Astrocyte of the spinal cord (primary cell): ENCODE data around the gene FRMD3.

Experiments used
- DNase-seq: peaks from one replicate; pipeline ENCODE4 v3.0.0; 2011; ENCODE audit warnings: low read depth, low spot score
- H3K4me3 ChIP-seq: 2 replicates; pipeline ENCODE4 v1.5.1; 2011; ENCODE audit warnings: low read depth, mild to moderate bottlenecking, low read length, moderate library complexity
- CTCF ChIP-seq: IDR thresholded peaks from 2 replicates; pipeline ENCODE4 v1.5.1; 2012; ENCODE audit warnings: low read depth, mild to moderate bottlenecking, low read length, inconsistent platforms
- in situ Hi-C: cut with HindIII; loops from 2 replicates; pipeline ENCODE4 v1.10.0; 2017; ENCODE audit warnings: low sequenced_read_pairs

FRMD3 gene

DNA sequence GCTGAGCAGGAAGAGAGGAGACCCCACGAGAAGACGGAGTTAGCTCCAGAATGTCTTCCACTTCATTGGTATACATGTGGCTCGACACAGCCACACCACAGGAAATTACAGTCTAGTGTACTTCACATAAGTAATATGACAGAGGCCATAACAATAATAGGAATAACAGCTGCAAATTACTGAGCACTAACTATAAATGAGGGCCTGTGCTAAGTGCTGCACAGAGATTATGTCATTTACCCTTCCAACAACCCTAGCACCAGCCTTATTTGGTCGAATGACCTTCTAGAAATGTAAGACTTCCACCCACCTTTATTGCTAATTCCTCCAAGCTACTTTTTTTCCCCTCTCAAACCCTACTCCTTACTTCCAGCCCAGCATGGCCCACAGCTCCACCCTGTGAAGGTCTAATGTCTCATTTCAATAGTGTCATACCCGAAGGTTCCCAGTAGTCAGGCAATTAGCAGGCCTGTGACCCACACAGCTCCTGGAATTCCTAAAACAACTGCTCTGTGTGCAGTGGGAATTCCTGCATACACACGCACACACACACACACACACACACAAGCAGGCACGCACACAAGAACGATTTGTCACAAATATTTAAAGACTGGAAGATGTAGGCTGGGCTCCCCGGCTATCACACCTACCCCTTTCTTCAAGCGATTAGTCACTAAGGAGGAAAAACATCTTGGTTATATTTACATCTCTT lies 134.5 kb downstream of the FRMD3 start:
- DNase-seq, result peak; percentile 26
- no peak overlapping the region for H3K4me3 ChIP-seq
- in situ Hi-C loops, result no loop called here
- TF ChIP-seq CTCF, result no peak

DNA sequence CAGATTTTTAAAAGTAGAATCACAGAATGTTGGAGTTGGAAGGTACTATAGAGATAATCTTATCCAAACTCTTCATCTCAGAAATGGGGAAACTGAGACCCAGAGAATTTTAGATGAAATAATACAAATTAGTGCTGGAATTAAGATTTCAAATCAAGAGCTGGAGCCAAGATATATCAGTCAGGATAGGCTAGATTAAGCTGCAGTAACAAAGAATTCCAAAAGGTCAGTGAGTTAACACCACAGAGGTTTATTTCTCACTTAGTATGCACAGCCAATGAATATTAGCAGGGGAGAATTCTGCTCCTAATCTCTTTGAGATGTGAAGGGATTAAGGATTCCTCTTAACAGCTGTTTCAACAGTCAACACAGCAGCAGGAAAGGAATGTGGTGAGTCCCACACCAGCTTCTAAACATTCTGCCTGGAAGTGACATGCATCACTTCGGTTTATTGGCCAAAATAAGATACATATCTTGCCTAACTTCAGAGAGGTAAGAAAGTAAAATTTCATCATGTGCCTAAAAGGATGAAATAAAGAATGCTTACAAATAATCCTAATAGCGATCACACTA lies 136.8 kb downstream of the FRMD3 start:
- in situ Hi-C loops, result no loop called here

DNA sequence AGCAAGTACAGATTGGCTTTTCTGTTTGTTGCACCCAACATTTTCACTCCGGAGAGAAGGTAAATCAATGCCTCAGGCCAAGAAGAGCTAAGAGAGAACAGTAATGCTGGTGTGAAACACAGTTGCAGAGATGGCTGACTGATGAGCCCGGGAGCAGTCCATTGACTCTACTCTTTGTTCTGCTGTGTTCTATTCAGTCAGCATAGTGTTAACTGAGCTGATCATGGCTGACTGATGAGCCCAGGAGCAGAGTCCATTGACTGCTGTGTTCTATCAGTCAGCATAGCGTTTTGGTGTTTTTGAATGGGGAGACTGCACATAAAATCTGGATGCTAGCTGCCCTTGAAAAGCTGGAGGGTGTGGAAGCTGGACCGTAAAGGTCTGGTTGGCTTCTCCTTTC lies 141.4 kb downstream of the FRMD3 start:
- no peak for DNase-seq
- H3K4me3 ChIP-seq, result no peak overlapping the region
- in situ Hi-C loops, result no loop called here
- TF ChIP-seq CTCF, result no peak

More for the DNA sequence above, 136.8 kb downstream of the FRMD3 start:
- DNase-seq, result no peak
- no peak overlapping the region for H3K4me3 ChIP-seq
- TF ChIP-seq CTCF, result no peak

GRCh38 chr9:83396342-83396741 lies 141.9 kb downstream of the FRMD3 start:
- no peak overlapping the region for H3K4me3 ChIP-seq
- no peak for DNase-seq
- in situ Hi-C loops, result no loop called here
- TF ChIP-seq CTCF, result no peak

DNA sequence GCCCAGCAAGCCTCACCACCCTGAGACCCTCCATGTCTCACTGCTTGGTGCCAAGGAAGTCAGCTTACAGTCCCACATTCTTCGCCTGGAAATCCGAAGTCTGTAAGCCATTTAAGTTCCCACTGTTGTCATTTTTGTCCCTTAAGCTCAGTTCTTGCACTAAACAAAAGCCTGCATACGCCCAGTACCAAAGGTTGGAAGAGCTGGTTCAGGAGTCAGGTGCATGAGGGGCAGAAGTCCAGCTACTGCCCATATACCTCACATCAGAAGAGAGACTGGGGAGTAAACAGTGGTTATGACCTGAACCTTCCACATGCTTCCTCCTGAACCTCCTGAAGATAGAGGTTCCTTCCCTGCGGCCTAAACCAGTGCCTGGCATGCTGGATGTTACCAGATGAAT lies 146.0 kb downstream of the FRMD3 start:
- DNase-seq, result no peak
- no peak for TF ChIP-seq CTCF
- no peak overlapping the region for H3K4me3 ChIP-seq
- in situ Hi-C loops, result no loop called here

GRCh38 chr9:83388346-83388745 lies 149.9 kb downstream of the FRMD3 start:
- DNase-seq, result no peak
- TF ChIP-seq CTCF, result no peak
- no peak overlapping the region for H3K4me3 ChIP-seq
- in situ Hi-C loops, result no loop called here
